Colonic mucosa (tissue), 4 donors: ENCODE data around the gene LAD1. TPM values are rescaled to one million over a fixed set of nuclear protein-coding genes. Genes with fewer than 3 reads are reported as not detected.

Experiments used
- DNase-seq: peaks from one replicate; pipeline ENCODE4 v3.0.0-alpha.2; 2020
- H3K27ac ChIP-seq: fragments of 200-600 bp; one replicate; pipeline ENCODE4 v1.8.0; 2021
- H3K27me3 ChIP-seq: fragments of 200-600 bp; one replicate; pipeline ENCODE4 v1.8.0; 2021
- H3K36me3 ChIP-seq: fragments of 200-600 bp; one replicate; pipeline ENCODE4 v1.8.0; 2021
- H3K4me1 ChIP-seq: fragments of 200-600 bp; one replicate; pipeline ENCODE4 v1.8.0; 2021; ENCODE audit warnings: mild to moderate bottlenecking
- H3K4me3 ChIP-seq: fragments of 200-600 bp; one replicate; pipeline ENCODE4 v1.8.0; 2021
- H3K9ac ChIP-seq, 2 donors: one replicate each; pipeline ENCODE4 v1.7.0; 2013; ENCODE audit warnings: control low read depth in 2 of 2, low read depth in 2 of 2, low read length in 2 of 2
- H3K9me3 ChIP-seq: fragments of 200-600 bp; one replicate; pipeline ENCODE4 v1.8.0; 2021
- intact Hi-C: fragments of 100-400 bp; cut with DNase I; formaldehyde crosslinking; loops from one replicate; pipeline ENCODE4 v1.14.1; 2022
- total RNA-seq, 2 donors: library from RNA; stranded (reverse); fragmentation: NEBNext Ultra II Directional in 1 of 2; extraction: Animal tissue kit (Norgen Biotek cat#: 25700) in 1 of 2; gene quantifications; one replicate each; pipeline ENCODE4 v1.2.1, GENCODE V29; 2021
- TF ChIP-seq, protein P1 (sequence below): fragments of 200-600 bp; IDR thresholded peaks from one replicate; pipeline ENCODE4 v1.8.0; 2022; ENCODE audit warnings: antibody characterized with exemption, mild to moderate bottlenecking
- donor health status: healthy.
- donor health status: DM: no; HTN: no; CAD: no.
- donor health status: DM: no; HTN: no; CAD: no.

Gene LAD1
- total RNA-seq, 2 donors from 2014 or later: 160 to 280 TPM

DNA sequence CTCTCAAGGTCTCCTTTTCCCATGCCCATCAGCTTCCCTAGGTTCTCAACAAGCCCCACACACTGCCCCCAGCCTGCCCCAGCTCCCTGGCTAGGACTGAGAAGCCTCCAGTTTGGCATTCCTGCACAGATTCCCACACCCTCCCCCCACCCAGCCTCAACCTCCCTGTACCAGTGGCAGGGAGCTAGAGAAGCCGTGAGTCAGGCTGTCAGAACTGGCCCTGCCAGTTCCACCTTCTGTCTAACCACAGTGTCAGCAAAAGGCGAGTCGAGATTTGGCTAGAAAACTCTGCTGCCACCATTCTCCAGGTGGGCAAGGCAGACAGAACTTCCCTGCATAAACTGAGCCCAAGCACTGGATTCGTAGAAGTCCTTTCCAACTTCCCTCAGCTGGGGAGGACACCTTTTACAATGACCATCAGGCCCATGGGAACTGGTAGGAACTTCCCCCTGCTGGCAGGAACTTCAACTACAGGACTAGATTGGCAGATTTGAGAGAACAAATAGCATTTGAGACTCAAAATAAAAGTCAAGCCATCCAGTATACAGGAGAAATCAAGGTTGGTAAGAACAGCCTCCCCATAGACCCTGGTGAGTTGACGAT lies 52.7 kb downstream of the LAD1 start:
- intact Hi-C loops: no loop called here
- no peak overlapping the region for H3K9ac ChIP-seq

DNA sequence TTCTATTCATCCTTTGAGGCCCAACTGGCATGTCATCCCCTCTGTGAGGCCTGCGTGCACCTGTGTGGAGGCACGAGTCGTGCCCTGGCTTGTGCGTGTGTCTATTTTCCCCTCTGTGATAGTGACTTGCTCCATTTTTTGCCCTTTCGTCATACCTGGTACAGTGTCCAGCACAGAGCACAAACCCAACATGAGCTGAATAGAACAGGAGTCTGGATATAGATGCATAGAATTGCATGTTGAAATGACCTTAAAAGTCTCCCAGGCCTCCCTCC lies 54.1 kb downstream of the LAD1 start:
- intact Hi-C loops: no loop called here
- Histone ChIP-seq H3K27me3 (no peaks in the 10 kb centered on the region), H3K4me1 (no peaks in the 10 kb centered on the region)

More for the DNA sequence above, 52.7 kb downstream of the LAD1 start:
- Histone ChIP-seq H3K4me3 (no peak overlapping the region), H3K27me3 (no peaks in the 10 kb centered on the region), H3K36me3 (no peaks in the 10 kb centered on the region), H3K4me1 (no peaks in the 10 kb centered on the region), H3K27ac (no peak overlapping the region), H3K9me3 (no peaks in the 10 kb centered on the region)
- peak; percentile 65 for DNase-seq
- TF ChIP-seq, protein P1, sequence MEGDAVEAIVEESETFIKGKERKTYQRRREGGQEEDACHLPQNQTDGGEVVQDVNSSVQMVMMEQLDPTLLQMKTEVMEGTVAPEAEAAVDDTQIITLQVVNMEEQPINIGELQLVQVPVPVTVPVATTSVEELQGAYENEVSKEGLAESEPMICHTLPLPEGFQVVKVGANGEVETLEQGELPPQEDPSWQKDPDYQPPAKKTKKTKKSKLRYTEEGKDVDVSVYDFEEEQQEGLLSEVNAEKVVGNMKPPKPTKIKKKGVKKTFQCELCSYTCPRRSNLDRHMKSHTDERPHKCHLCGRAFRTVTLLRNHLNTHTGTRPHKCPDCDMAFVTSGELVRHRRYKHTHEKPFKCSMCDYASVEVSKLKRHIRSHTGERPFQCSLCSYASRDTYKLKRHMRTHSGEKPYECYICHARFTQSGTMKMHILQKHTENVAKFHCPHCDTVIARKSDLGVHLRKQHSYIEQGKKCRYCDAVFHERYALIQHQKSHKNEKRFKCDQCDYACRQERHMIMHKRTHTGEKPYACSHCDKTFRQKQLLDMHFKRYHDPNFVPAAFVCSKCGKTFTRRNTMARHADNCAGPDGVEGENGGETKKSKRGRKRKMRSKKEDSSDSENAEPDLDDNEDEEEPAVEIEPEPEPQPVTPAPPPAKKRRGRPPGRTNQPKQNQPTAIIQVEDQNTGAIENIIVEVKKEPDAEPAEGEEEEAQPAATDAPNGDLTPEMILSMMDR: peak; percentile 48

DNA sequence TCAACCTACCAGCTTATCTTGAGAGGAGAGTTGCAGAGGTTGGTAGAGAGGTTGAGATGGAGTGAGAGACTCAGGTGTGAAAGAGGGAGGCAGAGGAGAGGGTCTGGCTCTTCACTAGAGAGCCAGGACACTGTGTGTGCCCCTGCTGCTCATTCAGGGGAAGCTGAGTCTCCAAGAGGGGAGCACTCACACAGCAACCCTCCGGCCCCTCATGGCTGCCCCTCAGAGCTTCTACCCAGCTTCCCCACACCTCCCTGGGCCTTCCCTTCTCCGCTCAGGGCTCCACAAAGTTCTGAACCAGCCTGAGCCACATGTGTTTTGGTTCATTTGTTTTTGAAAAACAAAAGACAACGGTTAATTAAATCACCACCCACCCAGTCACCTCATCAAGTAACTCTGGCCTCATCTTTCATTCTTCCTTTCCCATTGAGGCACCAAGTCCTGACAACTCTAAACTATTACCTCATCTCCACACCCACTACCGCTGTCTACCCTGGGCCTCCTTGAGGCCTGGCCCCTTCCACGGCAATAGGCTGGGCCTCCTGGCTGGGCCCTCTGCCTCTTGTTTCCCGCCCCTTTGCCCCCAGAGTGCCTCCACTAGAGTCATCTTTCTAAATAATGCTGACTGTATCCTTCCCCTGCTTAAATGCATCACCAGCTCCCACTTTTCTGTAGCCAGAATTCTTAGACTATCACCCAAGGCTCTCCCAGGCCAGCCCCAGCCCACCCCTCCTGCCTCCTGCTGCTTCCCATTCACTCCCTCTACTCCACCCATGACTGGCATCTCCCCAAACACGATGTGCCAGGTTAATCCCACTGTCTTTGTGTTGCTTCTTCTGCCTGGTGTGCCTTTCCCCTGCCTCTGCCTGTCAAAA lies 54.7 kb downstream of the LAD1 start:
- Histone ChIP-seq H3K9ac (no peak overlapping the region), H3K4me1 (no peaks in the 10 kb centered on the region), H3K36me3 (no peaks in the 10 kb centered on the region), H3K27me3 (no peaks in the 10 kb centered on the region), H3K9me3 (no peaks in the 10 kb centered on the region), H3K27ac (no peak overlapping the region), H3K4me3 (no peak overlapping the region)
- TF ChIP-seq, protein P1: no peak
- no peak for DNase-seq
- intact Hi-C loops: no loop called here

More for the DNA sequence above, 54.1 kb downstream of the LAD1 start:
- no peak overlapping the region for H3K9ac ChIP-seq
- no peak for DNase-seq
- H3K36me3 ChIP-seq: no peaks in the 10 kb centered on the region
- no peak overlapping the region for H3K27ac ChIP-seq
- no peak overlapping the region for H3K4me3 ChIP-seq
- no peaks in the 10 kb centered on the region for H3K9me3 ChIP-seq
- TF ChIP-seq, protein P1: no peak

DNA sequence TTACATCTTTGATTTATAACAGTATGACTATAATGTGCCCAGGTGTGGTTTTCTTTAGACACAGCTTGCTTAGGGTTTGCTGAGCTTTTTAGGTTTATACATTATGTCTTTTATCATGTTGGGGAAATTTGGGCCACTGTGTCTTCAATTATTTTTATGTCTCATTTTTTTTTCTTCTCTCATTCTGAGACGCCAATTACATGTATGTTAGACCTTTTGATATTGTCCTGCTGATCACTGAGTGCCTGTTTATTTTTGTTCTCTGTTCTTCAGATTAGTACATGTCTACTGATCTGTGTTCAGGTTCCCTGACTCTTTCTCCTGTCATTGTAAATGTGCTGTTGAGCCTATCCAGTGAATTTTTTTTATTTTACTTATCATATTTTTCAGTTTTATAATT lies 57.7 kb downstream of the LAD1 start:
- Histone ChIP-seq H3K4me1 (no peaks in the 10 kb centered on the region), H3K27me3 (no peaks in the 10 kb centered on the region), H3K36me3 (no peaks in the 10 kb centered on the region), H3K4me3 (no peak overlapping the region), H3K27ac (no peak overlapping the region), H3K9me3 (no peaks in the 10 kb centered on the region), H3K9ac (no peak overlapping the region)
- intact Hi-C loops: no loop called here
- no peak for DNase-seq
- TF ChIP-seq, protein P1: no peak

DNA sequence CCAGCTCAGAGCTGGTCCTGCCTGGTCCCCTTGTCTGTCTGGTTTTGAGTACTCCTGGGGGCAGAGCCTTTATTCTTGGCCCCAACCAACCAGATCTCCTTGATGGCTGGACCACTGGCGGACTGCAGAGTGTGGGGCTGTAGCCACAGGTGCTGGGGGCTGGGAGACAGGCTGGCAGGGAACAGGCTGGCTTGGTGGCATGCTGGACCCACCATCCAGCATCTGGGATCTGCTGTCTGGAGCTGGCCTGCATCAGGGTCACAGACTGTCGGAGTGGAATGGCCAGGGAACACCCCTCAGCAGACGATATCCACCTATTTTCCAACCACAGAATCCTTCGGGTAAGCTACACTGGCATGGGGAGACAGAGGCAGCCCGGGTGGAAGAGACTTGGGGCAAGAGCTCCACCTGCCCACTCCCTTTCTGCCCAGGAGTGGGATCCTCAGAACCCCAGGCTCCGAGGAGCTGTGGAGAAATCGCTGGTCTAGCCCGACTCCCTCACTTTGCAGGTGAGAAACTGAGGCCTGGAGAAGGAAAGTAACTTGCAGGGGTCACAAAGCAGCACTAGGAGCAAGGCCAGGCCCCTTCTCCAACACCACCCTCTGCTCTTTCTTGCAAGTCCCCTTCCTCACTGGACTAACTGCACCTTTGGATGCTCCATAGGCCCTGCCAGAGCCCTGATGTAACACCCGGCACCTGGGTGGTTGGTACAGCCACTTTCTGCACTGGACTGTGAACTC lies 62.2 kb downstream of the LAD1 start:
- H3K4me1 ChIP-seq: no peaks in the 10 kb centered on the region
- H3K27me3 ChIP-seq: no peaks in the 10 kb centered on the region
- H3K4me3 ChIP-seq: no peak overlapping the region
- TF ChIP-seq, protein P1: no peak
- no peak for DNase-seq
- intact Hi-C loops: no loop called here
- H3K36me3 ChIP-seq: no peaks in the 10 kb centered on the region
- H3K9me3 ChIP-seq: no peaks in the 10 kb centered on the region
- no peak overlapping the region for H3K27ac ChIP-seq
- H3K9ac ChIP-seq: no peak overlapping the region
